WTC11 (cell line): Measurements from ENCODE around the gene CD2AP. TPM values are rescaled to one million over a fixed set of nuclear protein-coding genes. Genes with fewer than 3 reads are reported as not detected.
"Not testable (repeated sequence)": the region's sequence is repeated elsewhere in the genome, so short reads cannot be mapped to it uniquely, and the experiment has no call there.

ENCODE experiments used
- ATAC-seq: fragments of 200-7000 bp; cut with Tn5 transposase; 2 replicates; pipeline ENCODE4 v1.10.0; 2021; ENCODE audit warnings: mild to moderate bottlenecking, moderate library complexity
- CTCF ChIA-PET: fragments of 300-600 bp; sonication (Branson Sonifier 250); formaldehyde crosslinking; loops from one replicate; lab custom pipeline; 2021; ENCODE audit warnings: antibody characterized with exemption; lab: Charles Lee
- POLR2A ChIA-PET: fragments of 350-600 bp; sonication (Branson Sonifier 250); formaldehyde crosslinking; loops from one replicate; lab custom pipeline; 2021; ENCODE audit warnings: antibody characterized with exemption; lab: Charles Lee
- DNase-seq: peaks from one replicate; pipeline ENCODE4 v3.0.0; 2021; ENCODE audit warnings: low spot score
- H3K27ac Mint-ChIP-seq: 2 replicates; pipeline ENCODE4 v1.8.0; 2021; ENCODE audit warnings: mixed read lengths
- H3K27me3 Mint-ChIP-seq: 2 replicates; pipeline ENCODE4 v1.8.0; 2021; ENCODE audit warnings: low read depth, mild to moderate bottlenecking, moderate library complexity, mixed read lengths
- H3K36me3 Mint-ChIP-seq: 2 replicates; pipeline ENCODE4 v1.8.0; 2021; ENCODE audit warnings: mixed read lengths
- H3K4me1 Mint-ChIP-seq: 2 replicates; pipeline ENCODE4 v1.8.0; 2022; ENCODE audit warnings: mixed read lengths
- H3K4me3 Mint-ChIP-seq: 2 replicates; pipeline ENCODE4 v1.8.0; 2021; ENCODE audit warnings: mild to moderate bottlenecking, moderate library complexity, mixed read lengths
- H3K9me3 Mint-ChIP-seq: 2 replicates; pipeline ENCODE4 v1.8.0; 2021; ENCODE audit warnings: mixed read lengths
- CREM ChIP-seq: sonication (generic); formaldehyde crosslinking; IDR thresholded peaks from 2 replicates; pipeline ENCODE4 v1.8.1; 2022; ENCODE audit warnings: mild to moderate bottlenecking, missing genetic modification reagents, moderate library complexity
- FOXK1 ChIP-seq: sonication (generic); formaldehyde crosslinking; IDR thresholded peaks from 2 replicates; pipeline ENCODE4 v1.8.0; 2022; ENCODE audit warnings: mild to moderate bottlenecking, moderate library complexity, missing genetic modification reagents
- GABPB1 ChIP-seq: sonication (generic); formaldehyde crosslinking; IDR thresholded peaks from 2 replicates; pipeline ENCODE4 v1.8.1; 2023; ENCODE audit warnings: mild to moderate bottlenecking, missing genetic modification reagents
- JAZF1 ChIP-seq: fragments of 250-450 bp; sonication (Bioruptor Pico); IDR thresholded peaks from 2 replicates; pipeline ENCODE4 v1.9.0; 2021; ENCODE audit warnings: moderate library complexity, mild to moderate bottlenecking, inconsistent platforms
- MYBL2 ChIP-seq: sonication (generic); formaldehyde crosslinking; IDR thresholded peaks from 2 replicates; pipeline ENCODE4 v1.8.1; 2023; ENCODE audit warnings: mild to moderate bottlenecking, moderate library complexity, missing genetic modification reagents
- SMAD3 ChIP-seq: sonication (generic); formaldehyde crosslinking; IDR thresholded peaks from 2 replicates; pipeline ENCODE4 v1.8.0; 2022; ENCODE audit warnings: missing genetic modification reagents, mild to moderate bottlenecking, borderline replicate concordance
- SP1 ChIP-seq: sonication (generic); formaldehyde crosslinking; conservative IDR thresholded peaks from 2 replicates; pipeline ENCODE4 v1.8.1; 2022; ENCODE audit warnings: missing genetic modification reagents
- ZNF423 ChIP-seq: fragments of 250-450 bp; sonication (Bioruptor Pico); IDR thresholded peaks from 2 replicates; pipeline ENCODE4 v2.1.2; 2022; ENCODE audit warnings: mild to moderate bottlenecking, moderate library complexity
- total RNA-seq: library from RNA; stranded (reverse); gene quantifications from 3 replicates; pipeline ENCODE4 v1.2.3, GENCODE V29; 2021
- TF ChIP-seq, protein P1 (sequence below): sonication (generic); formaldehyde crosslinking; IDR thresholded peaks from 2 replicates; pipeline ENCODE4 v1.8.1; 2023; ENCODE audit warnings: mild to moderate bottlenecking, missing genetic modification reagents
- TF ChIP-seq, protein P2 (sequence below): sonication (generic); formaldehyde crosslinking; IDR thresholded peaks from 2 replicates; pipeline ENCODE4 v1.8.1; 2023; ENCODE audit warnings: mild to moderate bottlenecking, missing genetic modification reagents
- TF ChIP-seq, protein P3 (sequence below): fragments of 250-450 bp; sonication (Bioruptor Pico); conservative IDR thresholded peaks from 2 replicates; pipeline ENCODE4 v1.9.0; 2021; ENCODE audit warnings: mild to moderate bottlenecking
- TF ChIP-seq, protein P4 (sequence below): sonication (generic); formaldehyde crosslinking; IDR thresholded peaks from 2 replicates; pipeline ENCODE4 v1.8.1; 2023; ENCODE audit warnings: mild to moderate bottlenecking, missing genetic modification reagents, moderate library complexity
- TF ChIP-seq, protein P5 (sequence below): sonication (generic); formaldehyde crosslinking; IDR thresholded peaks from 2 replicates; pipeline ENCODE4 v1.8.0; 2023; ENCODE audit warnings: mild to moderate bottlenecking, missing genetic modification reagents
- TF ChIP-seq, protein P6 (sequence below): fragments of 250-450 bp; sonication (Bioruptor Pico); IDR thresholded peaks from 2 replicates; pipeline ENCODE4 v1.9.0; 2021; ENCODE audit warnings: mild to moderate bottlenecking, borderline replicate concordance
- TF ChIP-seq, protein P7 (sequence below): sonication (generic); formaldehyde crosslinking; IDR thresholded peaks from 2 replicates; pipeline ENCODE4 v1.8.0; 2022; ENCODE audit warnings: mild to moderate bottlenecking, missing genetic modification reagents

CD2AP gene
- total RNA-seq, 1 experiment from 2014 or later = 77.0 TPM

DNA sequence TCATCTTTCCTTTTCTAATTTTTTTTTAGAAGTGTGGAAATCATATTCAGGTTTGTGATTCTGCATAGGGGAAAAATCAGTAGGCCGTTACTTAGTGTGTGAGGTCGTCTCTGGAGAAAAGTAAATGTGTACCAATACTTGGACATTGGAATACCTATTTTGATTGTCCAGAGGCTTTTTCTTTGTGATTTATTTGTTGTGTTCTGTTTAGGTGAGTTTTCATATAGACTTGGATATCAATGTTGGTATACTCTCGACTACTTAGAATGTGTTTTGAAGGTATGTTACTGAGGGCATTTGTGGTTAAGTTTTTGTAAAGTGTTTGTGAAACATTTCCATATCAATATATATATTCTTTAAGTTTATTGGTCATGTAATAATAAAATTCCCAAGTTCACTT is 2.3 kb downstream of the CD2AP start (continued):
- TF ChIP-seq CREM (CRISPR knock-in tag) (no peak), MYBL2 (CRISPR knock-in tag) (no peak), FOXK1 (no peak), JAZF1 (CRISPR knock-in tag) (no peak), ZNF423 (CRISPR knock-in tag) (no peak), SP1 (no peak)
- TF ChIP-seq, protein P1, sequence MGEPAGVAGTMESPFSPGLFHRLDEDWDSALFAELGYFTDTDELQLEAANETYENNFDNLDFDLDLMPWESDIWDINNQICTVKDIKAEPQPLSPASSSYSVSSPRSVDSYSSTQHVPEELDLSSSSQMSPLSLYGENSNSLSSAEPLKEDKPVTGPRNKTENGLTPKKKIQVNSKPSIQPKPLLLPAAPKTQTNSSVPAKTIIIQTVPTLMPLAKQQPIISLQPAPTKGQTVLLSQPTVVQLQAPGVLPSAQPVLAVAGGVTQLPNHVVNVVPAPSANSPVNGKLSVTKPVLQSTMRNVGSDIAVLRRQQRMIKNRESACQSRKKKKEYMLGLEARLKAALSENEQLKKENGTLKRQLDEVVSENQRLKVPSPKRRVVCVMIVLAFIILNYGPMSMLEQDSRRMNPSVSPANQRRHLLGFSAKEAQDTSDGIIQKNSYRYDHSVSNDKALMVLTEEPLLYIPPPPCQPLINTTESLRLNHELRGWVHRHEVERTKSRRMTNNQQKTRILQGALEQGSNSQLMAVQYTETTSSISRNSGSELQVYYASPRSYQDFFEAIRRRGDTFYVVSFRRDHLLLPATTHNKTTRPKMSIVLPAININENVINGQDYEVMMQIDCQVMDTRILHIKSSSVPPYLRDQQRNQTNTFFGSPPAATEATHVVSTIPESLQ (CRISPR knock-in tag) = no peak
- TF ChIP-seq, protein P2, sequence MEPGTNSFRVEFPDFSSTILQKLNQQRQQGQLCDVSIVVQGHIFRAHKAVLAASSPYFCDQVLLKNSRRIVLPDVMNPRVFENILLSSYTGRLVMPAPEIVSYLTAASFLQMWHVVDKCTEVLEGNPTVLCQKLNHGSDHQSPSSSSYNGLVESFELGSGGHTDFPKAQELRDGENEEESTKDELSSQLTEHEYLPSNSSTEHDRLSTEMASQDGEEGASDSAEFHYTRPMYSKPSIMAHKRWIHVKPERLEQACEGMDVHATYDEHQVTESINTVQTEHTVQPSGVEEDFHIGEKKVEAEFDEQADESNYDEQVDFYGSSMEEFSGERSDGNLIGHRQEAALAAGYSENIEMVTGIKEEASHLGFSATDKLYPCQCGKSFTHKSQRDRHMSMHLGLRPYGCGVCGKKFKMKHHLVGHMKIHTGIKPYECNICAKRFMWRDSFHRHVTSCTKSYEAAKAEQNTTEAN = no peak

DNA sequence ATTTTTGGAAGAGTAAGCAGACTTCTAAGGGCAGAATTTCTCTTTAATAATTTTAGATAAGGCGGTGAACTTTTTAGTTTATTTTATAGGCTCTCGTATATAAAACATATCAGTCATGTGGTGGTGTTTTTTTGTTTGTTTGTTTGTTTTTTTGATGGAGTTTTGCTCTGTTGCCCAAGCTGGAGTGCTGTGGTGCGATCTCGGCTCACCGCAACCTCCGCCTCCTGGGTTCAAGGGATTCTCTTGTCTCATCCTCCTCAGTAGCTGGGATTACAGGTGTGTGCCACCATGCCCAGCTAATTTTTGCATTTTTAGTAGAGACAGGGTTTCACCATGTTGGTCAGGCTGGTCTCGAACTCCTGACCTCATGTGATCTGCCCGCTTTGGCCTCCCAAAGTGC is 3.6 kb downstream of the CD2AP start:
- CTCF ChIA-PET = not testable (repeated sequence)

DNA sequence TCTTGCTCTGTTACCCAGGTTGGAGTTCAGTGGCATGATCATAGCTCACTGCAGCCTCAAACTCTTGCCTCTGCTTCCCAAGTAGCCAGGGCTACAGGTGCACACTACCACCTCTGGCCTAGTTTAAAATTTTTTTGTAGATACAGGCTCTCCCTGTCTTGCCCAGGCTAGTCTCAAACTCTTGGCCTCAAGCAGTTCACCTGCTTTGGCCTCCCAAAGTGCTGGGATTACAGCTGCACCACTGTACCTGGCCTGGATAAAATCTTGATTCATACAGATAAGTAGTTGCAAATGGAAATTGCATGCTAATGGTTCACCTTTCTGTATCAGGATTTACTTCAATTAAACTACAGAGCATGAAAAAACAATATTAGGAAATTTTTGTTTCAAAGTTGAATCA is 4.2 kb downstream of the CD2AP start:
- Mint-ChIP-seq H3K4me3 (peak overlapping the region; percentile 26; the same call in 1 of the 2 replicates), H3K4me1 (peaks cover 58% of the 10 kb centered on the region)
- ATAC-seq = no peak
- TF ChIP-seq, protein P3, sequence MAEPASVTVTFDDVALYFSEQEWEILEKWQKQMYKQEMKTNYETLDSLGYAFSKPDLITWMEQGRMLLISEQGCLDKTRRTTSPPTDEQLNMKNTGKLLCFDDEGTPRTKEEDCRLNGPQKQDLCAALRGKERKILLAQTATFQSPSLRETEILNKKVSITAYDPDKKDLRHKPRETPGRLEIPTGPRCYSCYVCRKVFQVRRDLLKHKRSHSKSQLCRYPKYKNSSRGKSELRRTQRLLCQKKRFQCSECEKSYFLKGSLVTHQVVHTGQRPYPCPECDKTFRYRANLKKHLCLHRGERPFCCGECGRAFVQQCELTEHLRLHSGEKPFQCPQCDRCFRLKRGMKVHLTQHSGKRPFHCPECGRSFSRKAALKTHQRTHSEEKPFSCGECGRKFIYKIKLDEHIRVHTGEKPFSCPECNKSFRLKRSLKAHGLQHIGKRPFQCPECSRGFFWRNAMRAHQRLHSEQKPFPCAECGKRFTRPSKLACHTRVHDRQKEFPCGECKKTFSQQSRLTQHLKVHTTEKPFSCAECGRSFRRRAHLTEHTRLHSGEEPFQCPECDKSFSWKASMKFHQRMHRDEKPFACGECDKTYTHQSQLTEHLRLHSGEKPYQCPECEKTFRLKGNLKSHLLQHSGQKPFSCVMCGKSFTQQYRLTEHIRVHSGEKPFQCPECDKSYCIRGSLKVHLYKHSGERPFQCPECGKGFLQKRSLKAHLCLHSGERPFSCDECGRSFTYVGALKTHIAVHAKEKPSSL (CRISPR knock-in tag) = no peak
- no peak for TF ChIP-seq GABPB1 (CRISPR knock-in tag)
- TF ChIP-seq, protein P4, sequence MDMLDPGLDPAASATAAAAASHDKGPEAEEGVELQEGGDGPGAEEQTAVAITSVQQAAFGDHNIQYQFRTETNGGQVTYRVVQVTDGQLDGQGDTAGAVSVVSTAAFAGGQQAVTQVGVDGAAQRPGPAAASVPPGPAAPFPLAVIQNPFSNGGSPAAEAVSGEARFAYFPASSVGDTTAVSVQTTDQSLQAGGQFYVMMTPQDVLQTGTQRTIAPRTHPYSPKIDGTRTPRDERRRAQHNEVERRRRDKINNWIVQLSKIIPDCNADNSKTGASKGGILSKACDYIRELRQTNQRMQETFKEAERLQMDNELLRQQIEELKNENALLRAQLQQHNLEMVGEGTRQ = no peak
- TF ChIP-seq, protein P5, sequence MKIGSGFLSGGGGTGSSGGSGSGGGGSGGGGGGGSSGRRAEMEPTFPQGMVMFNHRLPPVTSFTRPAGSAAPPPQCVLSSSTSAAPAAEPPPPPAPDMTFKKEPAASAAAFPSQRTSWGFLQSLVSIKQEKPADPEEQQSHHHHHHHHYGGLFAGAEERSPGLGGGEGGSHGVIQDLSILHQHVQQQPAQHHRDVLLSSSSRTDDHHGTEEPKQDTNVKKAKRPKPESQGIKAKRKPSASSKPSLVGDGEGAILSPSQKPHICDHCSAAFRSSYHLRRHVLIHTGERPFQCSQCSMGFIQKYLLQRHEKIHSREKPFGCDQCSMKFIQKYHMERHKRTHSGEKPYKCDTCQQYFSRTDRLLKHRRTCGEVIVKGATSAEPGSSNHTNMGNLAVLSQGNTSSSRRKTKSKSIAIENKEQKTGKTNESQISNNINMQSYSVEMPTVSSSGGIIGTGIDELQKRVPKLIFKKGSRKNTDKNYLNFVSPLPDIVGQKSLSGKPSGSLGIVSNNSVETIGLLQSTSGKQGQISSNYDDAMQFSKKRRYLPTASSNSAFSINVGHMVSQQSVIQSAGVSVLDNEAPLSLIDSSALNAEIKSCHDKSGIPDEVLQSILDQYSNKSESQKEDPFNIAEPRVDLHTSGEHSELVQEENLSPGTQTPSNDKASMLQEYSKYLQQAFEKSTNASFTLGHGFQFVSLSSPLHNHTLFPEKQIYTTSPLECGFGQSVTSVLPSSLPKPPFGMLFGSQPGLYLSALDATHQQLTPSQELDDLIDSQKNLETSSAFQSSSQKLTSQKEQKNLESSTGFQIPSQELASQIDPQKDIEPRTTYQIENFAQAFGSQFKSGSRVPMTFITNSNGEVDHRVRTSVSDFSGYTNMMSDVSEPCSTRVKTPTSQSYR (CRISPR knock-in tag) = no peak
- TF ChIP-seq, protein P6, sequence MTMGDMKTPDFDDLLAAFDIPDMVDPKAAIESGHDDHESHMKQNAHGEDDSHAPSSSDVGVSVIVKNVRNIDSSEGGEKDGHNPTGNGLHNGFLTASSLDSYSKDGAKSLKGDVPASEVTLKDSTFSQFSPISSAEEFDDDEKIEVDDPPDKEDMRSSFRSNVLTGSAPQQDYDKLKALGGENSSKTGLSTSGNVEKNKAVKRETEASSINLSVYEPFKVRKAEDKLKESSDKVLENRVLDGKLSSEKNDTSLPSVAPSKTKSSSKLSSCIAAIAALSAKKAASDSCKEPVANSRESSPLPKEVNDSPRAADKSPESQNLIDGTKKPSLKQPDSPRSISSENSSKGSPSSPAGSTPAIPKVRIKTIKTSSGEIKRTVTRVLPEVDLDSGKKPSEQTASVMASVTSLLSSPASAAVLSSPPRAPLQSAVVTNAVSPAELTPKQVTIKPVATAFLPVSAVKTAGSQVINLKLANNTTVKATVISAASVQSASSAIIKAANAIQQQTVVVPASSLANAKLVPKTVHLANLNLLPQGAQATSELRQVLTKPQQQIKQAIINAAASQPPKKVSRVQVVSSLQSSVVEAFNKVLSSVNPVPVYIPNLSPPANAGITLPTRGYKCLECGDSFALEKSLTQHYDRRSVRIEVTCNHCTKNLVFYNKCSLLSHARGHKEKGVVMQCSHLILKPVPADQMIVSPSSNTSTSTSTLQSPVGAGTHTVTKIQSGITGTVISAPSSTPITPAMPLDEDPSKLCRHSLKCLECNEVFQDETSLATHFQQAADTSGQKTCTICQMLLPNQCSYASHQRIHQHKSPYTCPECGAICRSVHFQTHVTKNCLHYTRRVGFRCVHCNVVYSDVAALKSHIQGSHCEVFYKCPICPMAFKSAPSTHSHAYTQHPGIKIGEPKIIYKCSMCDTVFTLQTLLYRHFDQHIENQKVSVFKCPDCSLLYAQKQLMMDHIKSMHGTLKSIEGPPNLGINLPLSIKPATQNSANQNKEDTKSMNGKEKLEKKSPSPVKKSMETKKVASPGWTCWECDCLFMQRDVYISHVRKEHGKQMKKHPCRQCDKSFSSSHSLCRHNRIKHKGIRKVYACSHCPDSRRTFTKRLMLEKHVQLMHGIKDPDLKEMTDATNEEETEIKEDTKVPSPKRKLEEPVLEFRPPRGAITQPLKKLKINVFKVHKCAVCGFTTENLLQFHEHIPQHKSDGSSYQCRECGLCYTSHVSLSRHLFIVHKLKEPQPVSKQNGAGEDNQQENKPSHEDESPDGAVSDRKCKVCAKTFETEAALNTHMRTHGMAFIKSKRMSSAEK (CRISPR knock-in tag) = no peak
- no peak for TF ChIP-seq SMAD3 (CRISPR knock-in tag)
- TF ChIP-seq, protein P7, sequence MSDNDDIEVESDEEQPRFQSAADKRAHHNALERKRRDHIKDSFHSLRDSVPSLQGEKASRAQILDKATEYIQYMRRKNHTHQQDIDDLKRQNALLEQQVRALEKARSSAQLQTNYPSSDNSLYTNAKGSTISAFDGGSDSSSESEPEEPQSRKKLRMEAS (CRISPR knock-in tag) = no peak

More for the DNA sequence above, 3.6 kb downstream of the CD2AP start:
- peak overlapping the region; percentile 96; the same call in 1 of the 2 replicates for H3K4me3 Mint-ChIP-seq
- peaks cover 54% of the 10 kb centered on the region for H3K4me1 Mint-ChIP-seq
- H3K9me3 Mint-ChIP-seq, POLR2A ChIA-PET, H3K27me3 Mint-ChIP-seq, H3K36me3 Mint-ChIP-seq, ATAC-seq, DNase-seq: not testable (repeated sequence)
- H3K27ac Mint-ChIP-seq = peak overlapping the region; percentile 95; the same call in 1 of the 2 replicates

More for the DNA sequence above, 4.2 kb downstream of the CD2AP start:
- H3K9me3 Mint-ChIP-seq = no peaks in the 10 kb centered on the region
- DNase-seq = no peak
- CTCF ChIA-PET = no interaction called here
- peaks cover 3% of the 10 kb centered on the region; the same call in 1 of the 2 replicates for H3K36me3 Mint-ChIP-seq
- POLR2A ChIA-PET = no interaction called here
- no peaks in the 10 kb centered on the region for H3K27me3 Mint-ChIP-seq
- H3K27ac Mint-ChIP-seq = peak overlapping the region; percentile 52
